ENCODE results near the gene FBXO2. TPM values are rescaled to one million over a fixed set of nuclear protein-coding genes. Genes with fewer than 3 reads are reported as not detected.

Gene FBXO2
- total RNA-seq, 4 donors from 2014 or later: 4.7 to 12.5 (median 6.8) TPM

- H3K4me1 ChIP-seq: peaks cover 0 to 27% (median 18%) of the 10 kb centered on the region in 3 donors
- TF ChIP-seq POLR2AphosphoS5 (IDR thresholded peaks at IDR 0.05) (no peak), CTCF (IDR thresholded peaks at IDR 0.05) (no peak), POLR2A (IDR thresholded peaks at IDR 0.05) (no peak), EP300 (IDR thresholded peaks at IDR 0.05) (no peak)
- ATAC-seq: peak; percentile 40
- no peaks in the 10 kb centered on the region for H3K36me3 ChIP-seq
- H3K27ac ChIP-seq: no peak overlapping the region
- WGBS, 2 donors (ENCODE audit: low coverage in 1 of 2): 13 to 36% methylated on average over 4 of the region's 6 CpGs
- no peaks in the 10 kb centered on the region for H3K9me3 ChIP-seq
- H3K4me3 ChIP-seq: no peak overlapping the region
- peaks cover 85% of the 10 kb centered on the region for H3K27me3 ChIP-seq
Measured at GRCh38 chr1:11693024-11693590, 38.9 kb upstream of the FBXO2 start.

- Histone ChIP-seq H3K27ac (no peak overlapping the region), H3K27me3 (peaks cover 88% of the 10 kb centered on the region), H3K9me3 (no peaks in the 10 kb centered on the region), H3K4me3 (peak overlapping the region in 1 of 2 donors; percentile 36), H3K36me3 (no peaks in the 10 kb centered on the region), H3K4me1 (peaks cover 0 to 27% (median 18%) of the 10 kb centered on the region in 3 donors)
- no peak for ATAC-seq
- WGBS, 2 donors (ENCODE audit: low coverage in 1 of 2): 0% methylated on average over 19 of the region's 64 CpGs; no CpG with 5 or more reads in 1 of the 2 donors
- no peak for TF ChIP-seq CTCF (IDR thresholded peaks at IDR 0.05)
- TF ChIP-seq POLR2A (IDR thresholded peaks at IDR 0.05): no peak
- no peak for TF ChIP-seq POLR2AphosphoS5 (IDR thresholded peaks at IDR 0.05)
- no peak for TF ChIP-seq EP300 (IDR thresholded peaks at IDR 0.05)
Measured at GRCh38 chr1:11691928-11692711, 37.9 kb upstream of the FBXO2 start.

GRCh38 chr1:11691302-11691914 lies 37.2 kb upstream of the FBXO2 start, which contains the start of gene DRAXIN:
Gene DRAXIN (plus strand): TSS chr1:11691710. CDS start chr1:11706259, 14,549 bp downstream.
- no peak within 1 kb of the TSS for H3K27ac ChIP-seq
- no peaks in the 10 kb centered on the region for H3K9me3 ChIP-seq
- peaks cover 0 to 27% (median 18%) of the 10 kb centered on the region in 3 donors for H3K4me1 ChIP-seq
- H3K27me3 ChIP-seq: peaks cover 83% of the 10 kb centered on the region
- WGBS, 2 donors (ENCODE audit: low coverage in 1 of 2): no CpG with 5 or more reads among the region's 78 CpGs
- no peak for ATAC-seq
- H3K4me3 ChIP-seq: peak within 1 kb of the TSS in 1 of 2 donors; percentile 36
- no peak for TF ChIP-seq EP300 (IDR thresholded peaks at IDR 0.05)
- no peak for TF ChIP-seq CTCF (IDR thresholded peaks at IDR 0.05)
- no peak for TF ChIP-seq POLR2A (IDR thresholded peaks at IDR 0.05)
- no peak for TF ChIP-seq POLR2AphosphoS5 (IDR thresholded peaks at IDR 0.05)
- no peaks in the 10 kb centered on the region for H3K36me3 ChIP-seq

GRCh38 chr1:11690397-11691301 lies 36.4 kb upstream of the FBXO2 start:
- Histone ChIP-seq H3K27me3 (peaks cover 78% of the 10 kb centered on the region), H3K27ac (no peak overlapping the region)

More at GRCh38 chr1:11690397-11691301, 36.4 kb upstream of the FBXO2 start:
- H3K4me1 ChIP-seq: peaks cover 0 to 27% (median 18%) of the 10 kb centered on the region in 3 donors
- no peak for TF ChIP-seq EP300 (IDR thresholded peaks at IDR 0.05)
- TF ChIP-seq POLR2A (IDR thresholded peaks at IDR 0.05): no peak
- no peak for TF ChIP-seq POLR2AphosphoS5 (IDR thresholded peaks at IDR 0.05)
- TF ChIP-seq CTCF (IDR thresholded peaks at IDR 0.05): no peak
- WGBS, 2 donors (ENCODE audit: low coverage in 1 of 2): 0 to 13% methylated on average over 9 to 13 of the region's 64 CpGs
- H3K4me3 ChIP-seq: peak overlapping the region in 1 of 2 donors; percentile 36
- H3K9me3 ChIP-seq: no peaks in the 10 kb centered on the region
- no peaks in the 10 kb centered on the region for H3K36me3 ChIP-seq
- no peak for ATAC-seq
